Measurements from ENCODE around the gene PTGR2.

The PTGR2 gene

DNA sequence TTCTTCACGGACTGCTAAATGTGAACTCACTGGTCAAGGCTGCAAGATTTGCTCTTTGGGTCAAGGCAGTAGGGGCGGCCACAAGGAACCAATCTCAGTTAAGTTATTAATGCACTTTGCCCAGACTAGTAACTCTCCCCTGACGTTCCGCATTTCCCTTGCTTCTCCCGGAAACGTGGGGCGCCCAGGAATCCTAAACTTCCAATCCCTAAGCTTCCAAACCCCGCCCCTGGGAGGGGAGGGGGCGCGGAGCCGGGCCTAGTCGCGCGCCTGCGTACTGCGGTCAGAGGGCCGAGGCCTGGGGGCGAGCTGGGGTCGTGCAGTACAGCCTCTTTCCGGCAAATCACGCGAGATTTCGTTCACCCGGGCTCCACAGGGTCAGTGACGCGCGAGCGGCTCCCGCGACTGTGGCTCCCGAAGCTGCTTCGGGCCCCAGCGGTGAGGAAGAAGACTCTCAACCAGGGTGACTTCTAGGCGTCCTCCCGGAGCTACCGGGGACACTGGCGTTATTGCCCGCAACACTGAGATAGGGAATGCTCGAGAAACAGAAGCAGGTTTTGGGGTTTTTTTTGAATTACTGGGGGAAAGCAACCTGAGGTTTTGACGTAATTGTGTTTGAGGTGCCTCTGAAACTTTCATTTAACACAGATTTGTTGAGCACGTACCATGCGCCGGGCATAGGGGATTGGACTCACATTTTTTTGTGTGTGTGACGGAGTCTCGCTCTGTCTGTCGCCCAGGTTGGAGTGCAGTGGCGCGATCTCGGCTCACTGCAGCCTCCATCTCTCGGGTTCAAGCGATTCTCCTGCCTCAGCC lies at the start of gene PTGR2:
TSS of gene PTGR2 (plus strand) at position 265 of the 816 bp plus-strand sequence. CDS start 7,032 bp downstream, outside the sequence.
- DNase-seq (ENCODE audit: low read depth) = peak; percentile 97
- H3K4me3 ChIP-seq (ENCODE audit: low read length) = peak within 1 kb of the TSS; percentile 78
- TF ChIP-seq, protein P1, sequence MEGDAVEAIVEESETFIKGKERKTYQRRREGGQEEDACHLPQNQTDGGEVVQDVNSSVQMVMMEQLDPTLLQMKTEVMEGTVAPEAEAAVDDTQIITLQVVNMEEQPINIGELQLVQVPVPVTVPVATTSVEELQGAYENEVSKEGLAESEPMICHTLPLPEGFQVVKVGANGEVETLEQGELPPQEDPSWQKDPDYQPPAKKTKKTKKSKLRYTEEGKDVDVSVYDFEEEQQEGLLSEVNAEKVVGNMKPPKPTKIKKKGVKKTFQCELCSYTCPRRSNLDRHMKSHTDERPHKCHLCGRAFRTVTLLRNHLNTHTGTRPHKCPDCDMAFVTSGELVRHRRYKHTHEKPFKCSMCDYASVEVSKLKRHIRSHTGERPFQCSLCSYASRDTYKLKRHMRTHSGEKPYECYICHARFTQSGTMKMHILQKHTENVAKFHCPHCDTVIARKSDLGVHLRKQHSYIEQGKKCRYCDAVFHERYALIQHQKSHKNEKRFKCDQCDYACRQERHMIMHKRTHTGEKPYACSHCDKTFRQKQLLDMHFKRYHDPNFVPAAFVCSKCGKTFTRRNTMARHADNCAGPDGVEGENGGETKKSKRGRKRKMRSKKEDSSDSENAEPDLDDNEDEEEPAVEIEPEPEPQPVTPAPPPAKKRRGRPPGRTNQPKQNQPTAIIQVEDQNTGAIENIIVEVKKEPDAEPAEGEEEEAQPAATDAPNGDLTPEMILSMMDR (conservative IDR thresholded peaks at IDR 0.05; ENCODE audit: low read length) = peak; percentile 20

DNA sequence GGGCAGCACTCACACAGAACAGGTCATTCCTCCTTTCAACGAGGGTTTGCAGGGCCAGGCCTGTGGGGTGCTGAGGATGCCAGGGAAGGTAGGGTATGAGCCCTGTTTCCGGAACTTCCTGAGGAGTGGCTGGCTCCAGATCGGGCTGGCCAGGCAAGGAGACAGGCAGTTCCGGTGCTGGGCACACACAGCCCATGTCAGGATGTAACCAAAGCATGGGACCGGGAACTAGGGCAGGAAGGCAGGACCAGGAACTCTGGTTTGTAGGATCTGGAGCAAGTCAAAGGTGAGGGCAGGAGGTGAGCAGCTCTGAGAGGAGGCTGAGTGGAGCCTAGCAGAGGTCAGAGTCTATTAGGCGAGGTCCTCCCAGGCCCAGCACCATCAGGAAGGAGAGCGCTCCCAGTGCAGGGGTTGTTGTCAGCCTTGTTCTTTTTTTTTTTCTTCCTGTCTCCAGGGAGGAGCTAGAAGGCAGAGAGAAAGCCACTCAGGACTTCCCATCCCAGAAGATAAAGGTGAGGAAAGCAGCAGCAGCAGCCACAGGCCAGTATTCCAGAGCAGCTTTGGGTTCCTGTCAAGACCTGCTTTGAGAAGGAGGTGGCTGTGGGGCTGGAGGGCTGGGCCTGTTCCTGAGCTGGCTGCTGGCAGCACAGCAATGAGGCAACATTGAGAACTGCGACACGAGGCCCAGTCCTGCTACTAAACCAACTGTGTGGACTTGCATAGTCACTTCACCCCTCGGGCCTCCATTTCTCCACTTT lies 49.0 kb upstream of the PTGR2 start:
- DNase-seq (ENCODE audit: low read depth) = no peak
- H3K4me3 ChIP-seq (ENCODE audit: low read length) = no peak overlapping the region
- TF ChIP-seq, protein P1 (conservative IDR thresholded peaks at IDR 0.05; ENCODE audit: low read length) = no peak

DNA sequence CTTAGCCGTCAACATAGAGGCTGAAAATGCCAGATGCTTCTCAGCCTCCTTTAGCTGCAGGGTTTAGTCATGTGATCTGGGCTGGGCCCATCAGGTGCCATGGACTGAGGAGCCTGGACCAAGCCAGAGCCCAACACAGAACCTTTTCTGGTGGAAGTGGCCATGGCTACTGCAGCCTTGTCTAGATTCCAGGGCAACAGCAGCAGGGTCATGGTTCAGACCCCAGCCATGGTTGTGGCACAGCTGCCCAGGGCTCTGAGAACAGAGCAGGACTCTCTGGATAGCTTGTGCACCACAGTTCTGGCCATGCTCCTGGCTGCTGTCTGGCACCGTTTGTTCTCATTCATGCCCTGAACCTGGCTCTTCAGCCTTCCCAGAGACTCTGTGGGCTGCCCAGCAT lies 47.0 kb upstream of the PTGR2 start:
- TF ChIP-seq, protein P1 (conservative IDR thresholded peaks at IDR 0.05; ENCODE audit: low read length) = no peak
- H3K4me3 ChIP-seq (ENCODE audit: low read length) = no peak overlapping the region
- DNase-seq (ENCODE audit: low read depth) = no peak

DNA sequence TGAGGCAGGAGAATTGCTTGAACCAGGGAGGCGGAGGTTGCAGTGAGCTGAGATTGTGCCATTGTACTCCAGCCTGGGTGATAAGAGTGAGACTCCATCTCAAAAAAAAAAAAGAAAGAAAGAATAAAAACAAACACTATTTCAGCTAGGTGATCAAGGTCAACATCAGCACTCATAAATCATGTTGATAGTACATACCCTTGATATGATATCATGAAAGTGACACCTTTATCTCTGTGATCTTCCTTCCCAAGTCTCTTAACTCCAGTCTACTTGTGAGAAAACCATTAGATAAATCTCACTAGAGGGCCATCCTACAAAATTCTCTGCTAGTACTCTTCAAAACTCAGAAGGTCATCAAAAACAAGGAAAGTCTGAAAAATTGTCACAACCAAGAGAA lies 44.2 kb upstream of the PTGR2 start:
- no peak overlapping the region for H3K4me3 ChIP-seq (ENCODE audit: low read length)
- no peak for DNase-seq (ENCODE audit: low read depth)
- TF ChIP-seq, protein P1 (conservative IDR thresholded peaks at IDR 0.05; ENCODE audit: low read length) = no peak

DNA sequence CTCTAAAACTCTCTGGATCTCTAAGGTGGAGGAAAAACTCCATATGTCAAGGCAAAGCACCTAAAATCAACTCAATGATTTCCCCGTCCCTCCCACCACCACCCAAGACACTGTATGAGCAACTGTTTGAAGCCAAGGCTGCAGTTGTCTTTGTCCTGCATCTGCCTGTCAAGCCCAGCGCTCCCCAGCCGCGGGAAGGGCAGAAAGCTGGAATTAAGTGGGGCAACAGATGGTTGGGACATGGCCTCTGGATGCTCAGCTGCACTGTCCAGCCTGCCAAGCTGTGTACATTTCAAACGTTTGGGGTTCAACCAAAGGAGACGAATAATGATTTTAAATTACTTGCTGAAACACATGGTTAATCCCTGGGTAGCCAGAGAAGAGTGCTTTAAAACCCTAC lies 42.2 kb upstream of the PTGR2 start:
- H3K4me3 ChIP-seq (ENCODE audit: low read length) = no peak overlapping the region
- DNase-seq (ENCODE audit: low read depth) = no peak

DNA sequence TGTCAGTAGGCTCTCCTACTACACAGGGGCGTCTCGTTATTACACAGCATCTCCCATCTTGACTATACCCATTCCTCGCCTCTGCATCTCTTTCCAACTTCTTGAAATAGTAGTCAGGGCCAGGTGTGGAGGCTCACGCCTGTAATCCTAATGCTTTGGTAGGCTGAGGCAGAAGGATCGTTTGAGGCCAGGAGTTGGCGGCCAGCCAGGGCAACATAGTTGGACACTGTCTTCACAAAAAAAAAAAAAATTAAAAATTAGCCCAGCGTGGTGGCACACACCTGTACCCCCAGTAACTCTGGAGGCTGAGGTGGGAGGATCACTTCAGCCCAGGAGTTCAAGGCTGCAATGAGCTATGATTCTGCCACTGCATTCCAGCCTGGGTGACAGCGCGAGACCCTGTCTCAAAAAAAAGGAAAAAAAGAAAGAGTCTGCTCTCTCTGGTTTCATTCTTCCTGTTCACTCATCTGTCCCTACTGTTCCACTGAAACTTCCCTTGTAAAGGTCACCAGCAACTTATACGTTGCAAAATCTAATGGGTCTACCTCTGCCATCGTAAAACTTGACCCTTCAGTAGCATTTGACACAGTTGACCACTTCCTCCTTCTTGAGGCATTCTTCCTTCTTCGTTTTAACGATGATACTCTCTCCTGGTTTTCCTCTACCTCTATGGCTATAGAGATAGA lies 41.0 kb upstream of the PTGR2 start:
- TF ChIP-seq, protein P1 (conservative IDR thresholded peaks at IDR 0.05; ENCODE audit: low read length) = no peak
- DNase-seq (ENCODE audit: low read depth) = no peak
- no peak overlapping the region for H3K4me3 ChIP-seq (ENCODE audit: low read length)

More for the DNA sequence above, 42.2 kb upstream of the PTGR2 start:
- TF ChIP-seq, protein P1 (conservative IDR thresholded peaks at IDR 0.05; ENCODE audit: low read length) = no peak

All from AG10803 (cell line).